Measurements from ENCODE around the gene SRD5A1.

SRD5A1 gene

GRCh38 chr5:6678385-6678784 is 45.1 kb downstream of the SRD5A1 start:
- H3K4me3 ChIP-seq (ENCODE audit: low read depth, low read length), result no peak overlapping the region
- no peak for DNase-seq
- no peaks in the 10 kb centered on the region for H3K36me3 ChIP-seq (replicated peaks)
- no peak for TF ChIP-seq CTCF (IDR thresholded peaks at IDR 0.05; ENCODE audit: low read depth, low read length, missing control alignments)
- in situ Hi-C loops (cut with HindIII; ENCODE audit: low pct_ligation_motif_present, low sequenced_read_pairs), result no loop called here
- no peaks in the 10 kb centered on the region for H3K27me3 ChIP-seq (replicated peaks)
- H3K27ac ChIP-seq, result no peak overlapping the region

GRCh38 chr5:6680922-6681321 is 47.7 kb downstream of the SRD5A1 start:
- Histone ChIP-seq H3K27ac (no peak overlapping the region), H3K4me3 (ENCODE audit: low read depth, low read length) (no peak overlapping the region), H3K27me3 (replicated peaks) (no peaks in the 10 kb centered on the region), H3K36me3 (replicated peaks) (no peaks in the 10 kb centered on the region)
- TF ChIP-seq CTCF (IDR thresholded peaks at IDR 0.05; ENCODE audit: low read depth, low read length, missing control alignments), result no peak
- in situ Hi-C loops (cut with HindIII; ENCODE audit: low pct_ligation_motif_present, low sequenced_read_pairs), result no loop called here
- no peak for DNase-seq

- Histone ChIP-seq H3K27ac (no peak overlapping the region), H3K36me3 (replicated peaks) (no peaks in the 10 kb centered on the region), H3K4me3 (ENCODE audit: low read depth, low read length) (no peak overlapping the region), H3K27me3 (replicated peaks) (no peaks in the 10 kb centered on the region)
- DNase-seq, result no peak
- no peak for TF ChIP-seq CTCF (IDR thresholded peaks at IDR 0.05; ENCODE audit: low read depth, low read length, missing control alignments)
- in situ Hi-C loops (cut with HindIII; ENCODE audit: low pct_ligation_motif_present, low sequenced_read_pairs), result no loop called here
Observed at GRCh38 chr5:6681682-6682081, 48.4 kb downstream of the SRD5A1 start.

GRCh38 chr5:6682239-6682638 is 49.0 kb downstream of the SRD5A1 start:
- no peak for DNase-seq
- Histone ChIP-seq H3K4me3 (ENCODE audit: low read depth, low read length) (no peak overlapping the region), H3K27me3 (replicated peaks) (no peaks in the 10 kb centered on the region), H3K36me3 (replicated peaks) (no peaks in the 10 kb centered on the region), H3K27ac (no peak overlapping the region)
- TF ChIP-seq CTCF (IDR thresholded peaks at IDR 0.05; ENCODE audit: low read depth, low read length, missing control alignments), result no peak
- in situ Hi-C loops (cut with HindIII; ENCODE audit: low pct_ligation_motif_present, low sequenced_read_pairs), result no loop called here

- no peak for DNase-seq
- no peaks in the 10 kb centered on the region for H3K27me3 ChIP-seq (replicated peaks)
- no peaks in the 10 kb centered on the region for H3K36me3 ChIP-seq (replicated peaks)
- no peak for TF ChIP-seq CTCF (IDR thresholded peaks at IDR 0.05; ENCODE audit: low read depth, low read length, missing control alignments)
- in situ Hi-C loops (cut with HindIII; ENCODE audit: low pct_ligation_motif_present, low sequenced_read_pairs), result no loop called here
- no peak overlapping the region for H3K4me3 ChIP-seq (ENCODE audit: low read depth, low read length)
- H3K27ac ChIP-seq, result no peak overlapping the region
Observed at GRCh38 chr5:6683241-6683640, 50.0 kb downstream of the SRD5A1 start.

- H3K27ac ChIP-seq, result no peak overlapping the region
- no peak for DNase-seq
- no peaks in the 10 kb centered on the region for H3K27me3 ChIP-seq (replicated peaks)
- in situ Hi-C loops (cut with HindIII; ENCODE audit: low pct_ligation_motif_present, low sequenced_read_pairs), result no loop called here
- no peak overlapping the region for H3K4me3 ChIP-seq (ENCODE audit: low read depth, low read length)
- TF ChIP-seq CTCF (IDR thresholded peaks at IDR 0.05; ENCODE audit: low read depth, low read length, missing control alignments), result no peak
- H3K36me3 ChIP-seq (replicated peaks), result no peaks in the 10 kb centered on the region
Observed at GRCh38 chr5:6684075-6684474, 50.8 kb downstream of the SRD5A1 start.
